ENCODE results near the gene RHOU. TPM values are rescaled to one million over a fixed set of nuclear protein-coding genes. Genes with fewer than 3 reads are reported as not detected.

RHOU gene
- total and polyA plus RNA-seq, 2 donors (not counting 3 experiments of a cell fraction or from before 2014, with no cell fraction given): 0.04 to 0.40 TPM

- H2AFZ ChIP-seq (ENCODE audit: low read depth, low read length): no peak overlapping the region
- H3K4me2 ChIP-seq (ENCODE audit: insufficient read depth, low read length): no peak overlapping the region
- H3K4me3 ChIP-seq (replicated peaks in 1 of 3; ENCODE audit: insufficient read depth in 1 of 3, low read depth in 1 of 3, low read length in 3 of 3): no peak overlapping the region
- no peaks in the 10 kb centered on the region for H3K4me1 ChIP-seq (ENCODE audit: control insufficient read depth, extremely low read depth, insufficient read depth, low read length)
- no peak for FAIRE-seq
- no peaks in the 10 kb centered on the region for H3K79me2 ChIP-seq (ENCODE audit: control insufficient read depth, insufficient read depth, low read length)
- no peaks in the 10 kb centered on the region for H3K36me3 ChIP-seq (ENCODE audit: control insufficient read depth in 2 of 2, extremely low read depth in 1 of 2, insufficient read depth in 2 of 2, low read length in 2 of 2)
- BruUV-seq (replicated peaks): no TSS peak
- ChIA-PET CTCF (no interaction called here), POLR2A (no interaction called here)
- no peaks in the 10 kb centered on the region for H3K9me3 ChIP-seq (replicated peaks; ENCODE audit: control insufficient read depth, insufficient read depth, low read length)
- no peaks in the 10 kb centered on the region for H4K20me1 ChIP-seq (replicated peaks; ENCODE audit: control insufficient read depth, extremely low read depth, insufficient read depth, low read length)
- no peak for TF ChIP-seq CTCF (IDR thresholded peaks at IDR 0.05; ENCODE audit: extremely low read depth in 1 of 2, insufficient read depth in 1 of 2, low read depth in 1 of 2, low read length in 2 of 2)
- TF ChIP-seq GATA2 (IDR thresholded peaks at IDR 0.05; ENCODE audit: insufficient read depth, insufficient read length, low read depth, low read length): no peak
- no peak for TF ChIP-seq POLR2AphosphoS5 (IDR thresholded peaks at IDR 0.05; ENCODE audit: insufficient read depth, low read depth, low read length)
- no peak for TF ChIP-seq POLR2A (IDR thresholded peaks at IDR 0.05; ENCODE audit: low read depth, low read length)
- no peak for TF ChIP-seq EZH2 (IDR thresholded peaks at IDR 0.05; ENCODE audit: borderline replicate concordance, low read depth, low read length, severe bottlenecking)
- no peak for TF ChIP-seq JUN (IDR thresholded peaks at IDR 0.05; ENCODE audit: borderline replicate concordance, insufficient read depth, insufficient read length, low read depth)
- no peak for TF ChIP-seq FOS (IDR thresholded peaks at IDR 0.05; ENCODE audit: borderline replicate concordance, insufficient read depth, low read length)
- TF ChIP-seq MYC (IDR thresholded peaks at IDR 0.05; ENCODE audit: low read depth, low read length): no peak
- no peak for TF ChIP-seq MAX (IDR thresholded peaks at IDR 0.05; ENCODE audit: insufficient read depth, insufficient read length)
- H3K9me1 ChIP-seq (replicated peaks; ENCODE audit: control insufficient read depth, extremely low read depth, insufficient read depth, low read length): no peaks in the 10 kb centered on the region
- H3K27me3 ChIP-seq (ENCODE audit: control insufficient read depth in 2 of 2, insufficient read depth in 2 of 2, low read length in 2 of 2): peaks cover 3 to 12% of the 10 kb centered on the region in 2 experiments
- no peak overlapping the region for H3K27ac ChIP-seq (ENCODE audit: insufficient read depth, low read depth, low read length)
- dilution Hi-C loops (cut with MboI; ENCODE audit: extremely low pct_ligation_motif_present, low sequenced_read_pairs): no loop called here
- intact Hi-C loops (cut with micrococcal nuclease): no loop called here
- DNase-seq (ENCODE audit: low read depth, low spot score): no peak
- H3K9ac ChIP-seq (replicated peaks; ENCODE audit: extremely low read depth, insufficient read depth, low read length): no peak overlapping the region
Measured at GRCh38 chr1:228750915-228751314, 15.6 kb downstream of the RHOU start.

All from endothelial cell of umbilical vein (primary cell).